ENCODE results near the gene PALLD.

Gene PALLD

DNA sequence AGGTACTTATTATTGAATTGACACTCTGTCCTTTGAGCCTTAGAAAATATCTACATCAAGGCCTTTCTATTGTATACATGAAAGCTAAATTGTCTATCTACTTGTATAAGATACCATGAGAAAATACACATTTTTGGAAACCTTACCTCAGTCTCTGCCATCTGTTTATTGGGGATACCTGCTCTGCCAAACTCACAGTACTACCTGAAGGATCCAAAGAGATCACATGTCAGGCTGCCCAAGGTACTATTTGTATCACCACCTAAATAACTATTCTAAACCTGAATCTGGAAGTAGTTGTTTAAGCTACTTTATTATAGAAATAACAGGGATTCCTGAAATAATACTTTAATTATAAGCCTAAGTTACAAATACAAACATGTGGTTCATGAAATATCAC is 126.2 kb downstream of the PALLD start:
- DNase-seq (ENCODE audit: low read depth in 2 of 2), result no peak

DNA sequence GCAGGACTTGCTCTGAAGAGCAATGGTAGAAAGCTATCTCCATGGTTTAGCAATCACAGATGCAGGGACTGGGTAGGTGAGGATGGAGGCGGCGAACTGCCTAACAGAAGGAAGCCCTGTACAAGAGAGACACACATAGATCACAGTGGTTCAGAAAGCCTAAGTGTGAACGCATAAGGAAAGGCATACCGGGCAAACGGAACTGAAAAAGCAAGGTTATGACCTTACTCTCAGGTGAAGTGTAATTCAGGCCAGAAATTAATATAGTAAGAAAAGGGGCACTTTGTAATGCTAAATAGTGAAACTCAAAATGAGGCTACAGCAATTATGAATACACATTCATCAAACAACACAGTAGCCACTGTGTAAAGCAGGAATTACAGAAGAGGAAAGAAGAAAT is 126.6 kb downstream of the PALLD start:
- DNase-seq (ENCODE audit: low read depth in 2 of 2), result no peak

DNA sequence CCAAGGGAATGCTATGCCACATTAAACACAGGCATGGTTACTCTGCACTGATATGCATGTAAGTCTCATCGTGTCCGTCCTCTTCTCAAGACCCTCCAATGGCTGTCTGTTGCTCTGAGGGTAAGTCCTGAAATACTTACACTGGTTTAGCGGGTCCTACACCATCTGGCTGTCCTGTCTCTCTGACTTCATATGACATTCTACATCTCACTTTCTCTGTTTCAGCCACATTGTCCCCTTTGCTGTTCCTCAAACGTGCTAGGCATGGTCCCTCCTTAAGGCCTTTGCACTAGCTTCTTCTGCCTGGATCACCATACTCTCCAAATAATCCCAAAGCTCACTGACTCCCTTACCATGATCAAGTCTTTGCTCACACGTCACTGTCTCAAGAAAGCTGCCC is 131.4 kb downstream of the PALLD start:
- DNase-seq (ENCODE audit: low read depth in 2 of 2), result no peak

DNA sequence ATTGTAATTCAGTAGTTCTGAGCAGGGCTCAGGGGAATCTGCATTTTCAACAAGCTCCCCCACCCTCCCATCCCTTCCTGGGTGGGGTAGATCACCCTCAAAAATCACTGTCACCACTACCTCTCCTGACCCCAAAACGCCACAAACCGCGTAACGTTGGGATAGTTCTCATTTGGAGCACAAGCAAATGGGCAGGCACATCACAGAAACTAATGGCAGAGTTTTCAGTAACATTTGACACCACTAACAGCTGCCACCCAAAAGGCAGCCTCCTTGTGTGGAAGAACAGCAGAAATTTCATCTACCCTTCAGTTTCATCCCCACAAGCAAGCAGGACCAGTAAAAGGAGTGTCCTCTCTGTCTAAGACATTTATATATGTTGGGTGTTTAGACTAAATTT is 132.7 kb downstream of the PALLD start:
- no peak for DNase-seq (ENCODE audit: low read depth in 2 of 2)

DNA sequence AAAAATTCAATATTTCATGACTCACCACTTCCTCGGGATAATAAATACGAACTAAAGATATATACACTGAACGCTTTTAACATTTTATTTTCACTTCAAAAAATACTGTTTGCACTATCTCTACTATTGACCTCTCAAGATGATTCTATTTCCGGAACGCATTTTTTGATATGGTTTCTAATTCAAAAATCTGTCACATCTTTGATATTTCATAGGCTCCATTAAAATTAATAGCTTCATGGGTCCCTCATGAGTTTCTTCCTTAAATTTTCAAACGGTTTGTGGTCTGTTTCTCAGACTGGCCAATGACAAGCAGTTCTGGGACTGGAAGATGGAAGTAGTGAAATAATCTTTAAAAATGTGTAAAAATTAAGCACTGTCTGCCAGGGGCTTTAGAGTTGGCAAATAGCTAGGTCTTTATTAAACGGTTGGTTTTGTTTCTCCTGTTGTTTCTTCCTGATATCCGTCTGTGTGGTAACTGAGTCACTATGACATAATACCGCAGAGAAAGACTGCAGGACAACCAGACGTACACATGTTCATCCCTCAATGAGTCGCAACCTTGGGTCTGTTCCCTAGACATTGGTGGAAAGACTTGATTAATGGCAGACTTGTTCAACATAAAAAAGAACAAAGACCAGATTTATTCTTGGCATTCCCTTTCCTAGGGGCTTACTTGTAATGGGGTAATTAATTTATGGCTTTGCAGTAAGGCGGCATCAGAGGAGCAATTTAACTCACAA is 133.8 kb downstream of the PALLD start:
- DNase-seq (ENCODE audit: low read depth in 2 of 2), result no peak

DNA sequence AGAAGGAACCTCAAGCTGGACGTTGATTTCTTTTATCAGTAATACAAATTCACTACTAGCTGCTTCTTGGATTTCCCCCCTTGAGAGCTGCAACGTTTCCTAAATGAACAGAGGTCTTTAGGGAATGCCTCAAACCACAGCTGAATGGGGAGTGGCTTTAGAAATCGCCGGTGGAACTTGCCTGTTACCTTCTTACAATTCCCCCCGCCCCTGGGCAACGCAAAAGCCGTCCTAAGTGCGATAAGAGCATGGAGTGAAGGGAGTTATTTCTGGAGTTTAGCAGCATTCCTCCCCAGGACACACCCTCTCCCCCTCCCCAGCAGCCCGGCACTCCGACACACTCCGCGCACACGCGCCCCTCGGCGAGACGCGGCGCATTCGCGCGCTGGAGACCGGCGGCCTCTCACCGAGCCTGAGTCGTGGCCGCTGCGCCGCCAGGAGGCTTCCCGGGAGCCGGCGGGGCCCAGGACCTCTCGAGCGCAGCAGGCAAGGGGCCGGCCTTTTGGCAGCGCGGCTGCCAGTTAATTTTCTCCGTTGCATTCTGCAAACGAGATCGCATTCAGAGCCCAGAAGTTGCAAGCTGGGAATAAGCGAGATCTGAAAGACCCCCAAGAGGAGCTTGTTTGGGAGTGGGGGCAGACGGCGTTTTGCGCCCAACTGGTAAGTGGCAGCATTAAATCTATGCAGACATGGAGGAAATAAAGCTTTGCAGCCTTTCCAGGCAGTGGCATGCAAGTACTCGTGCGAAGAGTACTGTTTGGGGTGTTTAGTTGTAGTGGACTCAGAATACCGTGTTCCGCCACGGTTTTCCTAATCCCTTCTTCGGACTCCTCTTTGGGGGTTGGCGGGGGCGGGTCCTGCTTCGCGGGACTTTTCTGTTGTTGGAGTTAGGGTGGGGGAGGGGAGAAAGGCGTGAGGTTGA is 134.7 kb downstream of the PALLD start:
- no peak for DNase-seq (ENCODE audit: low read depth in 2 of 2)

DNA sequence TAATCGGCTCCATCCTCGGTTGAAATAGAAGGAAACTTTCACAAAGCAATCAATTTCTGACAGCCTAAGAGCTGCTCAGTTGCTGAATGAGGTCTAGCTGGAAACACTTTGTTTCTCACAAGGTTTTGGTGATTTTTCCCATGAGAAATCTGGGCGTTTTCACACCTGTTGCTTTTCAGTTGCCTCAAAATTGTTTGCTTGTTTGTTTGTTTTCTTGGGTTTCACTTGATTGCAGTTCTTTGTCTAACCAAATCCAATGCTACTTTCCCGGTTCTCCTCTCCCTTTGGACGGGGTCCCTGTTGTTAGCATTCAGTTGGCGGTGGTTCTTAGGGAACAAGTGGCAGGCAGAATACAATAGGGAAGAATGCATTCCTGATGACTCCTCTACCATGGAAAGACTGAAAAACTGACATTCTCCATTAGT is 135.5 kb downstream of the PALLD start:
- DNase-seq (ENCODE audit: low read depth in 2 of 2), result no peak

DNA sequence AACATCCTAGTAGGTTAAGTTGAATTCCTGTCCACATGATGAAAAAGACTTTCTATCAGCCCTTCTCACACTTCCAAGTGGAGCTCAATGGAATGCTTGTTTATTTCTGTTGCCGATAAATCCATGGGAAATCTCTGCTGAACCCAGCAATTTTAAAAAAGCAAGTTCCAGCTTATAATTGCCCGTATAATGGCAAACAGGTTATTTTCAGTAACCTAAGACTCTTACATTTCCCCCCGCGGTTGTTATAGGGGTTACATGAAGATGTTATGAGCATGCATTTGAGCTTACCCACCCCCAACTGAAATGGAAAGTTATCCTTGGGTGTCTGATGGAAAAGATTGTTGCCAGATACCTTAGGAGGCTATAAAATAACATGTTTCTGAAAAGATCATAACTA is 136.2 kb downstream of the PALLD start:
- no peak for DNase-seq (ENCODE audit: low read depth in 2 of 2)

DNA sequence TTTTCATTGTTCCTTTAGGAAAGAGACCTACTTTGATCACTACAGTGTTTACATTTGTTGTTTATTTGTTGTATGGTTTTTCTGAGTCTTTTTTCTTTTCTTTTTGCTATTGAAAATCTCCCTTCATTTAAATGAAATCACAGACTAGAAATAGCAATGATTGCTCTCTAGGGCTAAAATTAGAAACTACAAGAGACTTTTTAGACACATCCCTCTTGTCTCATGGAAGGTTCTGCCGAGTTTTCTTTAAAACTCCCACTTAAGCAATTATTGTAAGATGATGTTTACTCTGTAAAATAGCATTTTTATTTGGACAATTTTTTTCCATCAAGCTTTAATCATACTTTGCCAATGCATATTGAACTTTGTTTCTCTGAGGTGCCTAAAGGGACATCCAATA is 136.6 kb downstream of the PALLD start:
- no peak for DNase-seq (ENCODE audit: low read depth in 2 of 2)

DNA sequence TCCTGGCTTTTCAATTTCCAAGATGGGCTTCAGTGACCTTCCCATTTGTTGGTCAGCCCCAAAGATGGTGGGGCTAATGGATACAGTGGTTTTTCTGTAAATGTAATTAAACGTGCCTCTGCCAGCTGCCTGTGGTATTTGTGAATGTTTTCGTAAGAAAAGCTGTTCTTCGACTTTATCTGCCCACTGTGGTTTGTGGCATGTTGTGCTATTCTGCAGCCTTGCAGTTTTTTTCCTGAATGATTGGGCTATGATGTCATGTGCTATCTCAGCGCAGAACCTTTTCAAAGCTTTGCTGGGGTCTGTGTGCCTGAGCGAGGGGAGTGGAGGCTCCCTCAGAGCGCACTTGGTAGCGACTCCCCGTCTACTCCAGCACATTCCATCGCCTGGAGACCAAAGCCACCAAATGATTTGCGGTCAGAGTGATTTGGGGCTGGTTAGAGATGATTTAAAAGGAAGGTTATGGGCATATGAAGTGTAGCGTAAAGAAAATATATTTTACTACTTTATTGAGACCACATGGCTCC is 137.5 kb downstream of the PALLD start:
- DNase-seq (ENCODE audit: low read depth in 2 of 2), result no peak

DNA sequence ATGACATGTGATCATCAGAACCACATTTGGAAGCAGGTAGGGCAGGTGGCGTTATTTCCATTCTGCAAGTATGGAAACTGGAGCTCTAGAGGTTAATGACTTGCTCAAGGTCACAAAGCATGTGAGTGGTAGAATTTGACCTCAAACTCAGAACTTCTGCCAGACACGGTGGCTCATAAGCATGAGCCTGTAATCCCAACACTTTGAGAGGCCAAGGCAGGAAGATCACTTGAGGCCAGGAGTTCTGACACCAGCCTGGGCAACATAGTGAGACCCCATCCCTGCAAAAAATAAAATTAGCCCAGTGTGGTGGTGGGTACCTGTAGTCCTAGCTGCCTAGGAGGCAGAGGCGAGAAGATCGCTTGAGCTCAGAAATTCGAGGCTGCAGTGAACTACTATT is 139.2 kb downstream of the PALLD start:
- no peak for DNase-seq (ENCODE audit: low read depth in 2 of 2)

DNA sequence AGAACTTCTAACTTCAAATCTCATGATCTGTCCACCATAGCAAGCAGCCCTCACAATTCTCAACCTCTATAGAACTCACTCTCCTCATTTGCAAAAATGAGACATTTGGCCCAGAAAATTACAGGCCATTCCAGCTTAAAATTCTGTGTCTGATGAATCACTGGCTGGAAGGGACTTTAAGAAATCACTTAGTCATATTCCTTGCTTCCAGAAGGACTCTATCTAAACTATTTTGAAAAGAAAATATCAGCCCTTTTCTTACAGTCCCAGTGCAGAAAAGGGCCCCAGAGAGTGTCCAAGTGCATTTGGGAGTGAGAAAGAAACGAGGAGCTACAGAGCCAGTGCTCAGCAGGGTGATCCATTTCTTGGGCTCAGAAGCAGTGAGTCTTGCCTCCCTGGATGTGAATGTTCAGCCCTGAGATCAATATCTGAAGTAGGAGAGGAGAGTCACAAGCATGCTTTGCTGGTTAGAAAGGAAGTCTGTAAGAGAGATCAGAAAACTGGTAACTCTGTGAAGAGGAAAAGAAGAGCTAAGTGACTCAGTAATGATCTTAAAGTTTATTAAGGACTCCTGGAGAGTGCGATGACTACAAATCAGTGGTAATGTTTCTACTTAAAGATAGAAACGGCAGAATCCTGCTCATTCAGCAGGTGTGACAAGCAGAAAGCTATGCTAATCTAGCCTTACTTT is 139.8 kb downstream of the PALLD start:
- DNase-seq (ENCODE audit: low read depth in 2 of 2), result no peak

DNA sequence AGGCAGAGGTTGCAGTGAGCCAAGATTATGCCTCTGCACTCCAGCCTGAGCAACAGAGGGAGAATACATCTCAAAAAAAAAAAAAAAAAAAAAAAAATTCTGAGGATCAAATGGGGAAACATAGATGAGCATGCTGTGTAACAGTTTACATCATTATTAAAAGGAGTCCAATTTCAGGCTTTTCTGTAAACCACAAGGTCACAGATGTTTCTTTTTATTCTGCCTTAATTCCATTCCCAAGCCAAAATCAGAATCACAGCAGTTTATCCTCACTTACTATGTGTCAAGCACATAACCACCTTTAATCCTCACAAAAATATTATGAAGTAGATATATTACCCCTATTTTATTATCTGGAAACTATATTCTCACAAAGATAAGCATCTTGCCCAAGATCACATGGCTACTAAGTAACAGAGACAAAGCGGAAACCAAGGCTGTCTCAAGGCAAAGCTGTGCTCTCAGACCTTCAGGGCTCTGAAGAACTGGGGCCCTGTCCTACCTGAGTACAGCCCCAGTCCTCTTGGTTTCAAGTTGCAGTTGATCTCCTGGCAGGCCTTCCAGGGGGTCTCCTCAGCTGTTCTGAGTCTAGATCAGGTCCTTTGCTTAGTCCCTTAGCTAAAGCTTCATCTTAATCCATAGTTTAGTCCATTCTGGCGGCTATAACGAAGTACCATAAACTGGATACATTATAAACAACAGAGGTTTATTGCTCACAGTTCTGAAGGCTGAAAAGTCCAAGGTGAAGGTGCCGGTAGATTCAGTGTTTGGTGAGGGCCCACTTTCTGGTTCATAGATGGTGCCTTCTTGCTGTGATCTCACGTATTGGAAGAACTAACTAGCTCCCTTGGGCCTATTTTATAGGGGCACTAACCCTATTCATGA is 141.3 kb downstream of the PALLD start:
- DNase-seq (ENCODE audit: low read depth in 2 of 2), result no peak

DNA sequence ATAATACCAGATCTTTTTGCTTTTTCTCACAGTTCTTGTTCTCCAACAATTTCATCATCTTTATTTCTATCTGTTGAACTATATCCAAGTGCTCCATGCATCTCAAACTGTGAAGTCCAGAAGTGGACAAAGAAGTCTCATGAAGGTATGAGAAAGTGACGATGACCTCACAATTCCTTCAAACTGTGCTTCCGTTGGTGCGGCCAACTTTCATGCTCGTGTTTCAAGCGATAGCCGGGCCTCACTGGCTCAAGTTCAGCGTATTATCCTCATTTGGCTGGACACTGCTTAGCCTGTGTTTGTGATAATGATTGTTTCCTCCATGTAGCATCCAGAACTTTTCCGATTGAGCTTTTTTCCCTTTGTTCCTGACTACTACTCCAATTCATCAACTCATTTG is 143.1 kb downstream of the PALLD start:
- no peak for DNase-seq (ENCODE audit: low read depth in 2 of 2)

DNA sequence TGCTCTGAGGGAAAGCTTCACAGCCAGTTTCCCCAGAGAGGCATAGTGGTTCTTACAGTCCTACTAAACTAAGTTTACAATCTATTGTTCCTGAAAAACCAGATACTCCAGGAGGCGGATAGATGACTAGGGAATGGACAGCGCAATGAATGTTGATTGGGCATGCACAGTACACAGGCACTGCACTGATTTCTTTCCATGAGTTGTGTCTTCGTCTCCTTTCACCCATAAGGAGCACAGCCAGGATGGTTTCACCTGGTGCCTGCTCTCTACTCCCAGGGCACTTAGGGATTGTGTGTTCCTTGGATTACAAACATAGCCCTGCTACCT is 144.9 kb downstream of the PALLD start:
- DNase-seq (ENCODE audit: low read depth in 2 of 2), result no peak

DNA sequence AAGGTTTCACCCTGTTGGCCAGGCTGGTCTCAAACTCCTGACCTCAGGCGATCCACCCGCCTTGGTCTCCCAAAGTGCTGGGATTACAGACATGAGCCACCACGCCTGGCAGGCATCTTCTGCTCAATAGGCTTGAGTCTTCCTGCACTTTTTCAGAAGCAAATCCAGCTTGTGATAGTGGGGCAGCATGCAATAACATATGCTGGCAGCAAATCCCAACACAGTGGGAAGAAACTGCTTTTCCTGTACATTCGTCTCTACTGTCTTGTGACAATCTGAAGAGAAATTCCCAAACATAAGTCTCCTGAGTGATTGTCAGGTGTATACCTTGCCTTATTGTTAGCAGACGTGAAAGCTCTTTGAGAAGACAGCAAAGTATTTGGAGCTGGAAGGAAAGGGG is 145.7 kb downstream of the PALLD start:
- DNase-seq (ENCODE audit: low read depth in 2 of 2), result no peak

DNA sequence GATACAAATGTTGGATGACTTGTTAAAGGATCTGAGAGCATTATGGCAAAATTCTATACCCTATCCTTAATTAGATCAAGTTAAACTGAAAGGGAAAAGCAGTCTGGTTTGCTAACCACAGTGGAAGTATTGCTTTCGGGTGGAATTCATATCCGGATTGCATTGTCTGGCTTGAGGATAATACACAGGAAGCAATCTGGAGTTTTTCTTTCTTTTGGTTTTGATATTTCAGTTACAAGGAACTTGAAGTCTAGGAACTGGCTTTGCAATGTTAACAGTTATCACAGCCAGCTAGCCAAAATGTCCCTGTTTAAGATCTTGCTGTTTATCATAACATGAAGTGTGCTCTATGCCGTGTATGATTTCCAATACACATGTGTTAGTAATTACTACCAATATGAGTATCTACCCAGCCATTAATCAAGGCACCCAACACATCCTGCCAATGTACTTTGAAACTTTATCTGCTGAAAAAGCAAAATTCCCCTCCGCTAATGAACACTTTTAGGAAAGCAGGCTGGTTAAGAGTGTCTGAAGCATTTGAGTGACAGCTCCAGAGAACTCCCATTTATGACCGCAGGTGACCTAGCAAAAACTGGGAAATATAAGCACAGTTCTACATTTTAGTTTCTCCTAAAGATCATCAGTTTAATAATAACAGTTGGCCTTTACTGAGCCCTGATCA is 146.4 kb downstream of the PALLD start:
- no peak for DNase-seq (ENCODE audit: low read depth in 2 of 2)

DNA sequence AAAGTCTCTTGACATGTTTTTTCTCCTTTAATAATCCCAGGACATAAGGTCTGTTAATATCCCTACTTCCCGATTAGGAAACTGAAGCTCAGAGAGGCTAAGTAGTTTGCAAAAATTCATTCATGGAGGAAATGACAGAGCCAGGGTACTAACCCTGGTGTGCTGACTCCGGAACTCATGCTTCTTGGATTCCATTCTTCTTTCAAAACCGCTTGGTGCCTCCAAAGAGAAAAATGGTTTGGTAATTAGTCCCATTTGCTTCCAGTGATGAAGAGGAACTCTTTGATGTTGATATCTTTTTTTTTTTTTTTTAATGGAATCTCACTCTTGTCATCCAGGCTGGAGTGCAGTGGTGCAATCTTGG is 146.9 kb downstream of the PALLD start:
- DNase-seq (ENCODE audit: low read depth in 2 of 2), result no peak

DNA sequence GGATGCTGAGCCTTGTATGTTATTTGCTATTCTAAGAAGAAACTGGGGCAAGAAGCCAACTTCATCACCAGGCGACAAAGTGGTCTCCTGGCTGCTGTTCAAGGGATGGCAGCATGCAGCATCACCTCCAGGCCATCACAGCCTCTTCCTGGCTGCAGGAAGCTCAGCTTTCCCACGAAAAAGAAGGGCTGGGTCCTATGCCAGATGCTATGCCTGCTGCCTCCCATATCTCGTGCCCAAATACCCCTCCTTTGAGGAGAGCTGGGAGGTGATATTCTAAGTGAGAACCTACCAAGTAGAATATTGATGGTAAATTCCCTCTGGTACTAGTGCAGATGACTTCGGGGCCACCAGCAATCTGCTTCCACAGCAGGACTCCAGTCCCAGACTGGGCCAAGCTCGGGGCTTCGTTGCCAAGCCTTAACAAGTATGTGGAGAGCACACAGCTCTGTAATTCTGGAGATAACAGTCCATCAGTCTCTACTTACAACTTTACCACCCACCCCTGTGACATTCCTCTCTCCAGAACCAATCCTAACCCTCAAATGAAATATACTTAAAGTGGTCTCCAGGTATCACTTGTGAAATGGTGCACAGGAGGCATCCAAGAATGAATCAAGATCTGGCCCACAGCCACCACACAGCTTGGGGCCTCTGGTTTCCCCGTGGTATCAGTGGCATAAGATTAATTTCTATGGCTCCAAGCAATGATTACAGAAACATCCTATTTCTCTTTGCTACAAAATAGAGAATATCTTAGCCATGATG is 149.3 kb downstream of the PALLD start:
- no peak for DNase-seq (ENCODE audit: low read depth in 2 of 2)

All from stimulated activated CD4-positive, alpha-beta T cell treated with anti-CD3 and anti-CD28 coated beads, Interleukin-15, amount 100 ng/mL, for 48 hours (primary cell).